Measurements from ENCODE around the gene TBX2. TPM values are rescaled to one million over a fixed set of nuclear protein-coding genes. Genes with fewer than 3 reads are reported as not detected.
A peak's percentile ranks its signal among the peaks of the same experiment; 100 is the strongest.

The TBX2 gene
- polyA plus RNA-seq, 3 donors from 2014 or later = not detected

GRCh38 chr17:61395983-61396585 lies 3.6 kb upstream of the TBX2 start:
- Mint-ChIP-seq H3K9me3 (peaks cover 0 to 2% (median 0%) of the 10 kb centered on the region in 6 donors), H3K4me3 (no peak overlapping the region), H3K27ac (peak overlapping the region in 1 of 6 donors; percentile 35), H3K27me3 (ENCODE audit: low read depth in 3 of 3) (peaks cover 4 to 29% (median 20%) of the 10 kb centered on the region in 3 donors), H3K4me1 (peaks cover 12% of the 10 kb centered on the region in 2 donors), H3K36me3 (peaks cover 0 to 12% (median 3%) of the 10 kb centered on the region in 3 donors)
- no peak for DNase-seq

DNA sequence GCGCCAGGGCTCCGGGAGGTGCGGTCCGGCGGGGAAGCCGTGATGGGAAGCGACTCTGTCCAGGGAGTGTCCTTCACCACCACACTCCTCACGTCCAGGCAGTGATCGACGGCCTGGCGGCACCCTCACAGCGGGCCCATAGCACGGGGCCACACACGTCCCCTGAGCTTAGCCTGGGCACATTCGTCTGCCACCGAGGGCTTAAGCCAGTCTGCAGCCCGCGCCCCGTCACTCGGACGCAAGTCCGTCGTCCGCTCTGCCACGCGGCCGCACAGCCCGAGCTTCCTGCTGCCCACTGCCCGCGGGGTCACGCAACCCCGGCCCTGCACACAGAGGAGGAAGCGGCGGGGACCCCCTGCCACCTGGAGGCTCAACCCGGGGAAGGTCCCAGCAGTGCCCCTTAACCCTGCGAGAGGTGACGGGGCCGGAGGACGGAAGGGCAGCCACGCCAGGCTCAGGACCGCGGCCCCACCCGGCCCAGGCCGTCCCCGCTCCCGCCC lies 3.0 kb upstream of the TBX2 start:
- Mint-ChIP-seq H3K27me3 (ENCODE audit: low read depth in 3 of 3) (peaks cover 9 to 33% (median 24%) of the 10 kb centered on the region in 3 donors), H3K36me3 (peaks cover 0 to 12% (median 3%) of the 10 kb centered on the region in 3 donors), H3K4me3 (no peak overlapping the region), H3K9me3 (peaks cover 0 to 2% (median 0%) of the 10 kb centered on the region in 6 donors), H3K4me1 (peaks cover 12 to 16% of the 10 kb centered on the region in 2 donors), H3K27ac (no peak overlapping the region)
- DNase-seq = no peak

DNA sequence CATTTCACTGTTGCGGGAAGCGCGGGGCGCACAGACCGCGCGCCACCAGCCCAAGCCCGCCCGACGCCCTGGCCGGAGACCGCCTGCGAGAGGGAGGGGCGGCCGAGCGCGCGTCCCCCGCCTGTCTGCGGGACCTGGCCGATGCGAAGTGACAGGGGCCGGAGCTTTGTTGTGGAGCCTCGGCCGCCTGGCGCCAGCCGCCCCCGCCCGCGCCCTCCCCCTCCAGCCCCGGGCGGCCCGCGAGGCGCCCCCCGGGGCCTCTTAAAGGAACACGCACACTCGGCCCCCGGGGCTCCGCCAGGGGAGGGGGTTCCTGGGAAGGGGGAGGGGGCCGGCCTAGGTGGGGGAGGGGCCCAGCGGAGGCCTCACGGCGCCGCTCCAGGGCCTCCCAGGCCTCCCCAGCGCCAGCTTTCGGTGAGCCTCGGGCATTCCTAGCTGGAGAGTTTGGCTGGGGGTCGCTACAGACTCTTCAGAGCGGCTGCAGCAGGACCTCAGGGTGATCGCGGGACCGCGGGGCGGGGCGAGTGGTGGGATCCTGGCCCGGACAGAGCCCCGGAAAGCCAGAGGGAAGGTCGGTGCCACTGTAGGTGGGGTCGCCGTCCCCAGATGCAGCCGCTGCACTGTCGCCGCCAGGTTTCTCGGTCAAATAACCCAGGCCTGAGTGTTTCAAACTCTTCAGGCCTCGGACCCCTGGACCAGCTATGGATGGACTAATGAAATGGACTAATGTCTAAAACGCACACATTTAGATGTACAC lies 2.4 kb upstream of the TBX2 start:
- peaks cover 13 to 16% of the 10 kb centered on the region in 2 donors for H3K4me1 Mint-ChIP-seq
- no peak for DNase-seq
- H3K4me3 Mint-ChIP-seq = no peak overlapping the region
- peaks cover 10 to 37% (median 26%) of the 10 kb centered on the region in 3 donors for H3K27me3 Mint-ChIP-seq (ENCODE audit: low read depth in 3 of 3)
- H3K36me3 Mint-ChIP-seq = peaks cover 0 to 9% (median 3%) of the 10 kb centered on the region in 3 donors
- H3K27ac Mint-ChIP-seq = no peak overlapping the region
- peaks cover 0 to 2% (median 0%) of the 10 kb centered on the region in 6 donors for H3K9me3 Mint-ChIP-seq

- peaks cover 19 to 49% (median 34%) of the 10 kb centered on the region in 3 donors for H3K27me3 Mint-ChIP-seq (ENCODE audit: low read depth in 3 of 3)
- H3K27ac Mint-ChIP-seq = peak overlapping the region in 1 of 6 donors; percentile 19
- H3K4me3 Mint-ChIP-seq = peak overlapping the region; percentile 45 to 84 (median 64)
- H3K9me3 Mint-ChIP-seq = peaks cover 0 to 2% (median 0%) of the 10 kb centered on the region in 6 donors
- peaks cover 28 to 29% of the 10 kb centered on the region in 2 donors for H3K4me1 Mint-ChIP-seq
- DNase-seq = no peak
- no peaks in the 10 kb centered on the region for H3K36me3 Mint-ChIP-seq
Observed at GRCh38 chr17:61398721-61399130, 917 bp upstream of the TBX2 start.

- Mint-ChIP-seq H3K36me3 (no peaks in the 10 kb centered on the region), H3K9me3 (peaks cover 0 to 2% (median 0%) of the 10 kb centered on the region in 6 donors), H3K4me1 (peaks cover 31% of the 10 kb centered on the region in 2 donors), H3K4me3 (peak overlapping the region in 2 of 5 donors; percentile 21 to 29), H3K27me3 (ENCODE audit: low read depth in 3 of 3) (peaks cover 24 to 44% (median 30%) of the 10 kb centered on the region in 3 donors), H3K27ac (no peak overlapping the region)
- DNase-seq = no peak
Observed at GRCh38 chr17:61400066-61400716, 548 bp downstream of the TBX2 start.

- Mint-ChIP-seq H3K27ac (no peak overlapping the region), H3K4me3 (peak overlapping the region in 4 of 5 donors; percentile 32 to 58 (median 43))
Observed at GRCh38 chr17:61400717-61401388, 1.2 kb downstream of the TBX2 start.

DNA sequence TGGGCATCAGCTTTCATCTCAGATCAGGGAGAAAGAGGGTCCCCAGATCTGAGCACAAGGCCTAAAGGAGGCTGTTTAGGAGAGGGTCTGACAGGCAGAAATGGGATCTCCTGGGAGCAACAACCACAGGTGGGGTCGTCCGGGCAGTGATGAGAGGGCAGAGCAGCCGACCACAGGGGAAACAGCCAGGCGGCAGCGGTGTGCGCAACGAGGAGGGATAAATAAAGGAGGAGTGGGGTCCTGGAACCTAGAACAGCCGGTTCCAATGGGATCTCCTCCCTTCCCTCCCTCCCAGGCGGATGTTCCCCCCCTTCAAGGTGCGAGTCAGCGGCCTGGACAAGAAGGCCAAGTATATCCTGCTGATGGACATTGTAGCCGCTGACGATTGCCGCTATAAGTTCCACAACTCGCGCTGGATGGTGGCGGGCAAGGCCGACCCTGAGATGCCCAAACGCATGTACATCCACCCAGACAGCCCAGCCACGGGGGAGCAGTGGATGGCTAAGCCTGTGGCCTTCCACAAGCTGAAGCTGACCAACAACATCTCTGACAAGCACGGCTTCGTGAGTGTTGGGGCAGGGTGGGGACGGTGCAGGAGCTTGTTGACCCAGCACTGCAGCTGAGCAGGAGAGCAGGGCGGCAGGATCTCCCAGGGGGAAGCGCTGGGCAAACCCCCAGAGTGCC lies 1.9 kb downstream of the TBX2 start:
- H3K4me3 Mint-ChIP-seq = peak overlapping the region in 4 of 5 donors; percentile 18 to 58 (median 33)
- peaks cover 27 to 44% (median 37%) of the 10 kb centered on the region in 3 donors for H3K27me3 Mint-ChIP-seq (ENCODE audit: low read depth in 3 of 3)
- no peak for DNase-seq
- no peak overlapping the region for H3K27ac Mint-ChIP-seq
- H3K36me3 Mint-ChIP-seq = no peaks in the 10 kb centered on the region
- H3K9me3 Mint-ChIP-seq = peaks cover 0 to 2% (median 0%) of the 10 kb centered on the region in 6 donors
- H3K4me1 Mint-ChIP-seq = peaks cover 31% of the 10 kb centered on the region in 2 donors

More at GRCh38 chr17:61400717-61401388, 1.2 kb downstream of the TBX2 start:
- H3K9me3 Mint-ChIP-seq = peaks cover 0 to 2% (median 0%) of the 10 kb centered on the region in 6 donors
- peaks cover 24 to 41% (median 30%) of the 10 kb centered on the region in 3 donors for H3K27me3 Mint-ChIP-seq (ENCODE audit: low read depth in 3 of 3)
- peaks cover 31% of the 10 kb centered on the region in 2 donors for H3K4me1 Mint-ChIP-seq
- H3K36me3 Mint-ChIP-seq = no peaks in the 10 kb centered on the region
- no peak for DNase-seq

- no peak for DNase-seq
- peaks cover 0 to 2% (median 0%) of the 10 kb centered on the region in 6 donors for H3K9me3 Mint-ChIP-seq
- no peak overlapping the region for H3K27ac Mint-ChIP-seq
- peaks cover 28 to 49% (median 37%) of the 10 kb centered on the region in 3 donors for H3K27me3 Mint-ChIP-seq (ENCODE audit: low read depth in 3 of 3)
- no peak overlapping the region for H3K4me3 Mint-ChIP-seq
- peaks cover 31% of the 10 kb centered on the region in 2 donors for H3K4me1 Mint-ChIP-seq
- no peaks in the 10 kb centered on the region for H3K36me3 Mint-ChIP-seq
Observed at GRCh38 chr17:61402073-61402541, 2.5 kb downstream of the TBX2 start.

- no peak for DNase-seq
- peaks cover 25 to 29% of the 10 kb centered on the region in 2 donors for H3K4me1 Mint-ChIP-seq
Observed at GRCh38 chr17:61402978-61403800, 3.5 kb downstream of the TBX2 start.

GRCh38 chr17:61403801-61404662 lies 4.4 kb downstream of the TBX2 start:
- no peaks in the 10 kb centered on the region for H3K9me3 Mint-ChIP-seq
- H3K4me3 Mint-ChIP-seq = peak overlapping the region; percentile 18 to 49 (median 44)

More at GRCh38 chr17:61402978-61403800, 3.5 kb downstream of the TBX2 start:
- Mint-ChIP-seq H3K9me3 (peaks cover 0 to 2% (median 0%) of the 10 kb centered on the region in 6 donors), H3K36me3 (no peaks in the 10 kb centered on the region), H3K4me3 (peak overlapping the region; percentile 53 to 63 (median 58)), H3K27me3 (ENCODE audit: low read depth in 3 of 3) (peaks cover 29 to 51% (median 41%) of the 10 kb centered on the region in 3 donors), H3K27ac (no peak overlapping the region)

GRCh38 chr17:61404663-61404912 lies 4.9 kb downstream of the TBX2 start:
- Mint-ChIP-seq H3K27ac (no peak overlapping the region), H3K36me3 (no peaks in the 10 kb centered on the region), H3K4me3 (peak overlapping the region in 1 of 5 donors; percentile 44), H3K27me3 (ENCODE audit: low read depth in 3 of 3) (peaks cover 33 to 48% (median 40%) of the 10 kb centered on the region in 3 donors), H3K4me1 (peaks cover 26 to 28% of the 10 kb centered on the region in 2 donors), H3K9me3 (no peaks in the 10 kb centered on the region)
- DNase-seq = no peak

More at GRCh38 chr17:61403801-61404662, 4.4 kb downstream of the TBX2 start:
- Mint-ChIP-seq H3K4me1 (peaks cover 25 to 28% of the 10 kb centered on the region in 2 donors), H3K27ac (no peak overlapping the region), H3K27me3 (ENCODE audit: low read depth in 3 of 3) (peaks cover 33 to 48% (median 40%) of the 10 kb centered on the region in 3 donors), H3K36me3 (no peaks in the 10 kb centered on the region)
- no peak for DNase-seq
